ENCODE measurements around the gene MMP14.
"Not testable (repeated sequence)": the region's sequence is repeated elsewhere in the genome, so short reads cannot be mapped to it uniquely, and the experiment has no call there.

The MMP14 gene

DNA sequence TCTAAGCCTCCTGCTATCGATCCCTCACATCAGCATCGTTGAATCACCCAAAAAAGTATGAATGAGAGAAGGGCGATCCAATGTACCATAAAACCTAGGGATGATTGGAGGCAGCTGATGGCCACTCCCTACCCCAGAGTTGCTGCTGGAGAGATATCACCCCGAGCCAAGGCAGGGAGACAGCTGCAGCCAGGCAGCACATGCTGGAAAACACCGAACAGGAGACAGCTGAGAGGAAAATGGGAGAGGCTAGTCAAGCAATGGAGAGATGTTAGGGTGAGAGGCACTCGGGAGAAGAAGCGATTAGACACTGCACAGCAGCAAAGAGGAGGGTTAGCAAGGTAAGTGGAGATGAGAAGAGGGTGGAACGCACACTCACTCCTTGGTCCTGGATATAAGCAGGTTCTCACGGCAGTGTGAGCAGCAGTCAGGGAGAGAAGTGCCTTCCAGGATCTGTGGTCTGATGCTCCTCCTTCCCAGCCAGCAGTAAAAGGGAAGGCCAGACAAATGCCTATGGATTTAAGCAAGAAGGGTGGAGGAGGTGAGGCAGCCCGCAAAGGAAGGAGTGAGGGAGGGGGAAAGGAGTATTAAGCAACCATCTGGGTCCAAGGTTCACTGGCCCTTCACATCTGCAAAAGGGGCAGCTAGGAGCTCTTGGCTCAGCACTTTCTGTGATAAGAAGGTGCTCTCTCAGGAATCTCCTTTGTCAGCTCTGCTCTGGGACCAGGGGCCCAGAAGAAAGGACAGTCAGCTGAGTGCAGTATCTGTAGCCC is 21.3 kb upstream of the MMP14 start, which contains the start of gene SLC7A7:
Gene SLC7A7, minus strand, starts transcription at position 495 of the 773 bp plus-strand sequence. CDS start 2,037 bp downstream, outside the sequence.
- DNase-seq: no peak

DNA sequence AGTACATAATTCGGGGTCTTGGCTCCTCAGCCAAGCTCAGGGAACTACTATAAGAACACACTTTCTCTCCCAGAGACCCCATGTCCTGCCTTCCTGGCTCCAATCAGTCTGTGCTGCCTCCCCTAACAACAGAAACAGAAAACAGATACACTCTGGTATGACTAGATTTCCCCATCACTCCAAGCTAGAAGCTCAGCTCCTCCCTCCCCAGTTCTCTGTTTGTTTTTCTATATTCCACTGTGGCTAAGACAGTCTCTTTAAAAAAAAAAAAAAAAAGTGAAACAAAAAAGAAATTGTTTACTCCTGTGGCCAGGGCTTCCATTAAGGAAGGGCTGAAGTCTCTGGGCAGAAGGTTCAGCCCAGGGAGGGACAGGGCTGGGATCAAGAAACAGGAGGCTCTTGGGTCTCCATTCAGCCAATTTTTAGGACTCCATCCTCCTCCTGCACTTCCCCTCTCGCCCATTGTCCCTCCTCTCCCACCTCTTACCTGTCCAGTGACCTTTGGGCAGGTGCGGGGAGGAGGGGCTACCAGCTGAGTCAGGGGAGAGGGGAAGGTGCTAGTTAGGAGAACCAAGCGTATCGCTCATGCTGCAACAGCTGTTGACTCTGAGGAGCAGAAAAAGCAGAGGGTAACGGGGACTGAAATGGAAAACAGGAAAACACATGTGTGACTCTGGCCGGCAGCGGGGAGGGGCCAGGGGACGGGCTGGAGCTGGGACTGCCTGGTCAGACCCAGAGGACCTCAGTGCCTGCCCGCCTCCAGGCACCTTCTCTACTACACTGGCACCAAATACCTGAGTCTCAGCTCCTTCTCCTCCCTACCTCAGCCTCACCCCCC is 17.0 kb upstream of the MMP14 start:
- no peak for DNase-seq

DNA sequence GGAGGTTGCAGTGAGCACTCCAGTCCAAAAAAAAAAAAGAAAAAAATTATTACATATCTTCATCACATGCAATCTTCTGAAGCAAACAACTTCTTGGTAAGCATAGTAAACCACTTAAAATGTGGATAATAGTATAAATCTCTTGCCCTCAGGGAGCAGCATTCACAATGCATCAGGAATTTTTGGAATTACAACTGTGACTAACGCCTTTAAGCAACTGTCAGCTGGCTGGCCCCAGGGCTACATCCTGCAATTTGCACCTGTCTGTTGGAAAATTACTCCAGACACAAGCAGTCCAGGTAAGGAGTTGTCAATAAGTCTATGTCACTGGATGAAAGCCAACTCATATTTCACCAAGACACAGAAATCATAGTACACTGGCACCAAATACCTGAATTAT is 15.7 kb upstream of the MMP14 start:
- DNase-seq: no peak

DNA sequence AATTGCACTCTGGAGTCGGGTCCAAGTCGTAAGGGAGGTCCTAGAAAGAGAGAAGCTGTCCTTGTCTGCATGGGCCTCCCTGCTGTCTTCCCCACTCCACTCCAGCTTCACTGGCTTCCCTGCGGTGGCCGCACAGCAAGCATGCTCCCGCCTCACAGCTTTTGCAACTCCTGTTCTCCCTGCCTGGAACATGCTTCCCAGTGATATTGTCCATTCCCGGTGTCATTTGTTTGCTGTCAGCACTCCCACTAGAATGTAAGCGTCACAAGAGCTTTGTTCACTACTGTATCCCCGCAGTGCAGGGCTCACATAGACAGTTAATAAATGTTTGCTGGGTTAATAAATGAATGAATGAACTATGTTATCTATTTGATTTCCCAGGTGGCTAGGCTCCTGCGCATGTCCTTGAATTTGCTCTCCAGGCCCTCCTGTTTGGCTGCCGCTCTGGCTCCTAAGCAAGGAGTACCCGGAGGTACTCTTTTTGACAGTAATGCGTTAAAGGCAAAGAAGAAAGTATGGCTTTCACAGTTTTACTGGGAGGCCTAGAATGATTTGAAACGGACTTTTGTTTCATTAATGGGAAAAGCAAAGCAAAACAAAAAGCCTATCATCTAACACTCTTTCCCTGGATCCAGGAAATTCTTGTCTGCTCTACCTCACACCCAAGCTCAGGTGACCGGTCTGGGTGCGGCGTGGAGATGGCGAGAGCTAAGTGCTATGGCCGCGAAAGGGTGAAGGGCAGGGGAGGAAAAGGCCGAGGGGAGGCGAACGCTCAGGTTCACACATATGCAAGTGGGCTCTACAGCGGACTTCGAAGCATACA is 15.0 kb upstream of the MMP14 start:
- no peak for DNase-seq

DNA sequence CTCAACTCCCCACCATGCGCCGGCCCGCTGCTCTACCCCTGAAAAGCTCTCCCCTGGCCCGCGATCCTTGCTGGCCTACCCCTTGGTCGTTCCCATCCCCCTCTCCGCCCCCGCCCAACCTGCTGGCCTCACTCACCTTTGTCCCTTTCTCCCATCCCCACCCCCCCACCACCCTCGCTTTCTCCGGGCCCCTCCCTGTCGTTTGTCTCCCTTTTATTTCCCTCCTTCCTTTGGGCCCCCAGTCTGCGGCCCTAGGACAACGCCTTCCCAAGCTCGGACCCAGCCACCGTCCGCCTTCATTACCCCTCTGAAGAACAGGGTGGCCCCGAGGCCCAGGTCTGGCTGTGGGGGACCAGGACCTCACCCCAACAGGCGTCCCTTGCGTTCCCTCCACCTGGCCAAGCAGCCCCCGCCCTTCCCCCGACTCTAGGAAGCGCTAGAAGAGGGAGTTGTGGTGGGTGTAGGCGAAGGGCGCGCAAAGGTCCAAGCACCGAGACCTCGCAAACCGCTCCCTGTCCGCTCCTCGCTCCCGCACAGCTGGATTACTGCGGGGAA is 14.3 kb upstream of the MMP14 start:
- no peak for DNase-seq

DNA sequence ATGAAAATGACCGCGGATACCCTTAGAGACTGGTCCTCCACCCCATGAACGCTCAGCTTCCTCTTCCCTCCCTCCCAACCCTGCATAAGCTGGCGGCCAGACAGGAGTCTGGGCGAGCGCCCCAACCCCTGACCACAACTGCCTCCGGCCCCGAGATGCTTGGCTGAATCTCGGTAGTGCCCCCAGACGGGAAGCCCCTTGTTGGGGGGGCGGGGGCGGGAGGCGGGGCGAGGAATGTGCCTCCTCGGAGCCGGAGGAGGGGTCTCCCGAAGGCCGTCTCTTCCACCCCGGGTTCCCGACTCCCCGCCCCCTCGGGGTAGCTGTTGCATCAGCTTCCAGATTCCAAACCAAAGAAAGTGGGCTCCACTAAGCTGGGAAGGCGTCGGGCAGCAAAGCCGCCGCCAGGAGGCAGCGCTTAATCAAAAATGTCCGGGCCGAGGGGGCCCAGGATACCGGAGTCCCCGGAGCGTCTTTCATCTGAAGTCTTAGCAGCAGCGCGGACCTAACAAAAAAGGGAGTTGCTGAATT is 13.8 kb upstream of the MMP14 start:
- DNase-seq: peak; percentile 57 to 67

DNA sequence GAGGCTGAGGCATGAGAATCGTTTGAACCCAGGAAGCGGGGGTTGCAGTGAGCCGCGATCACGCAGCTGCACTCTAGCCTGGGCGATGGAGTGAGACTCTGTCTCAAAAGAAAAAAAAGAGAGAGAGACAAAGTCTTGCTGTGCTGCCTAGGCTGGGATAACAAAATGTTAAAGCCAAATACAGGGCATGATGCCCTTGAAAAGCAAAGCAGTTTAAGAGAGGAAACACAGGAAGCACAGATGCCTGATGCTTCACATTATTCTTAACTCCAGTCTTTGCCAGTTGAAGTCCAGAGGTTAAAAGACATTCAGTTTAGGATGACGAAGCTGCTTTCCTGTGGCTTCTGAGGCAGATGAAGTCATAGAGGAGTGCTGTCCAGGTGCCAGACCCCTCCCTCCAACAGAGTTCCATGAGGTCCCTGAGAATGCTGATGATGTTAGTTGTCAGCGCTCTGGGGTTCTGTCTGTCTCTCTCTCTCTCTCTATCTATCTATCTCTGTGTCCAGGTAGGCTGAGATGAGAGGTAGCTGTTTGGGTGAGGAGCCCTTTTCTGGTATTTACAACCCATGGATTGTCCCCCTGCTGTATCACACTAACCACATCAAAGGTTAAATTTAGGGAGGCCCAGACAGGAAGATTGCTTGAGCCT is 11.6 kb upstream of the MMP14 start:
- DNase-seq: no peak

DNA sequence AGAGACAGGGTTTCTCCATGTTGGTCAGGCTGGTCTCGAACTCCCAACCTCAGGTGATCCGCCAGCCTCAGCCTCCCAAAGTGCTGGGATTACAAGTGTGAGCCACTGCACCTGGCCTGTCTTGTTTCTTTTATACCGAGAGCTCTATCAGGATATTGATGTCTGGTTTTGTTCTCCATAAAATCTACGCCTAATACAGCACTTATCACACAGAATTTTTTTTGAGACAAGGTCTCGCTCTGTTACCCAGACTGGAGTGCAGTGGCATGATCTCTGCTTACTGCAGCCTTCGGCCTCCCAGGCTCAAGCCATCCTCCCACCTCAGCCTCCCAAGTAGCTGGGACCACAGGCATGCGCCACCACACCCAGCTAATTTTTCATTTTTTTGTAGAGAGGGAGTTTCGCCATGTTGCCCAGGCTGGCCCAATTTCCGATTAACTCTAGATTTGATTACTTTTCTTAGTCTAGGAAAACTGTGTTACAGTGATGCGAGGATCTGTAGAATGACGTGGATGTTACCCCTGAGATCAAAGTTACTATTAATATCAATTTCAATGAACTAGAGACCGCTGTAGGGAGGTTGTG is 7.2 kb upstream of the MMP14 start:
- DNase-seq: not testable (repeated sequence)

DNA sequence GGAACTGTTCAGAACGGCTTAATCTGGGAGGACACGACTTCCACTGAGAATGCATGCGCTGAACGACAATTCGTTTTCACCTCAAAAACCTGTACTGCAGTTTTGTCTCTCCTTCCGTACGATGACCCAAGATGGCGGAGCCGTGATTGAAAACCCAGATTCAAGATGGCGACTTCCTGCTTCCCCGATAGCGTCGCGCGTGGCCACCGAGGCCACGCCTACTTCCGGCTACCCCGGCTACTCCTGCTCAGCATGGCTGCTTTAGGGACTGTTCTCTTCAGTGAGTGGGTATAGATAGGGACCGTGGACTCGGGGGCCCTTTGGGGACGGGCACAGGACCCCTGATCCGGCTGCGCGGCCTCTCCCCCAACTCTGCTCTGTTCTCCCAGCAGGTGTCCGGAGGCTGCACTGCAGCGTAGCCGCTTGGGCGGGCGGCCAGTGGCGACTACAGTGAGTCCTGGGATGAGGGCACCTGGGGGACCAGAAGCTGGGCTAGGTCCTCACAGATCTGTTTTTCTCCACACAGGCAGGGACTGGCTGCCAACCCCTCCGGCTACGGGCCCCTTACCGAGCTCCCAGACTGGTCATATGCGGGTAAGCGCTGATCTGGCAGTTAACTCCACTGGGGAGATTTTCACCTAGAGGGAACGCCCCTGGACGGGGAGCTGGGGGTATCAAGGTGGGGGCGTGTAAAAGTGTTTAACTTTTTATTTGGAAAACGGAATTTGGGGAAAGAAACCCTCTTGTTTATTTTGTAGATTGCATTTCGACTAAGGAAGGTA is 6.5 kb upstream of the MMP14 start, which contains the start of gene MRPL52:
Gene MRPL52, plus strand, starts transcription at position 227 of the 782 bp plus-strand sequence. Its CDS starts 26 bp downstream, at position 253.
- DNase-seq: peak; percentile 88 to 89

DNA sequence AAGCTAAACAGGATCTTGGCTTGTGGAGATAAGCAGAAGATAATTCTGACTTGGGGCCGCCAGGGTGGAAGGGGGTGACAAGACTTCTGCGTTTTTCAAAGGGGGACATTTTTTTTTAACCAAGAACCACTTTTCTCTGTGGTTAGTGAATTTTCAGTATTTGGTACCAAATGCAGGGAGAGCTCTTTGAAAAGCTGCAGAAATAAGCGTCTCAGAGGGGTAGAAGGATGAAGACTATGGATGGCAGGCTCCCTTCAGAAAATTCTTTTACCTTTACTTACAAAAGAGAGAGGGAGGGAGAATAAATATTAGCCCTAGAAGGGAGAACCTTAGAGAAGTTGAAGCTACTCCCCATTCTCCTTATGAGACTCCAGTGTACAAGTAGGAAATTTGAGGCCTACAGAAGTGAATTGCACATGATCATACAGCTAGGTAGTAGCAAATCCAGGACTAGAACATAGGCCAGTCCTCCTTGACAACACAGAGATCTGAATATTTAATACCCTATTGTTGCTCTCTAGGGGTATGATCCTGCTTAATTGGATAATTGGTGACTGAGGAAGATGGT is 5.9 kb upstream of the MMP14 start:
- DNase-seq: no peak

DNA sequence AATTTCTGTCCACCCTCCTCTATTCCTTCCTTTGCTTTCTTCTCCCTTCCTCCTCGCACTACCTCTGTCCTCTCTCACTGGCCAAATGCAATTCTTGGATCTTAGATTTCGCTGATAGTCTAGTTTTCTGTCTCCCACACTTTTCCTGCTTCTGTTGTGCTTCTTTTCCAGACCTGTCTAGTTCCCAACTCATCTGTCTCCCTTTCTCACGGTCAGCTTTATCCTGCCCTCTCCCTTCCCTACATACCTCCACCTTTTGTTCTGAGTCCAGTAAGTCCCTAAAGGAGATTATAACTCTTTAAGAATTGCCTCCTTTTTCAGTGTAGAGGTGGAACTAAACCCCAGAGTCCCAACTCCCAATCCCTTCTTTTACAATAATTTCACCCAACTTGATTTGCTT is 880 bp upstream of the MMP14 start:
- no peak for DNase-seq

DNA sequence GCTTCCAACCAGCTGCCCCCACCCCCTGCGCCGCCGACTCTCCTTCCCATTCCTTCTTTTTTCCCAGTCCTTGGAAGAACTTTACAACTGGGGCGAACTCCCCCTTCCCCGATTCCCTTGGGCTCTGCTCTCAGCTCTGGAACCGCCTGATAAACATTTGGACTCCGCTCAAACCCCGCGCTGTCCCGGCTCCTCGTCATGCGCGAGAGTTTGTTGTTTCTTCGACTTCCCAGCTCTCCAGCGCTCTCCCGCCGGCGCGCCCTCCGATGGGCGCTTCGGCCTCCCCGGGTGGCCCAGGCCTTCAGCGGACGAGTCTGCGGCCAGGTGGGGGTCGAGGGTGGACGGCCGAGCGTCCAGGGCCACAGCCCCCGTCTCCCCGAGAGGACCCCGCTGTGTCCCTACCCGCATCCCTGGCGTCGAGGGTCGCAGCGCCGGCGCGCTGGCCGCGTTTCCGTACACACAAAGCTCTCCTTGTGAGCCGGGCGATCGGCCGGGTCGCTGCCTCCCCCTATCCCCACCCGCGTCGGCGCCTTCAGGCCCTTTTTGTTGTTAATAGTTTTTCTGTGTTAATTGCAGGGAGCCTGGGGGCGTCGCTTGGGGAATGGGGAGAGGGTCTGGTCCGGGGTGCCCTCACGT is 847 bp downstream of the MMP14 start:
- no peak for DNase-seq

DNA sequence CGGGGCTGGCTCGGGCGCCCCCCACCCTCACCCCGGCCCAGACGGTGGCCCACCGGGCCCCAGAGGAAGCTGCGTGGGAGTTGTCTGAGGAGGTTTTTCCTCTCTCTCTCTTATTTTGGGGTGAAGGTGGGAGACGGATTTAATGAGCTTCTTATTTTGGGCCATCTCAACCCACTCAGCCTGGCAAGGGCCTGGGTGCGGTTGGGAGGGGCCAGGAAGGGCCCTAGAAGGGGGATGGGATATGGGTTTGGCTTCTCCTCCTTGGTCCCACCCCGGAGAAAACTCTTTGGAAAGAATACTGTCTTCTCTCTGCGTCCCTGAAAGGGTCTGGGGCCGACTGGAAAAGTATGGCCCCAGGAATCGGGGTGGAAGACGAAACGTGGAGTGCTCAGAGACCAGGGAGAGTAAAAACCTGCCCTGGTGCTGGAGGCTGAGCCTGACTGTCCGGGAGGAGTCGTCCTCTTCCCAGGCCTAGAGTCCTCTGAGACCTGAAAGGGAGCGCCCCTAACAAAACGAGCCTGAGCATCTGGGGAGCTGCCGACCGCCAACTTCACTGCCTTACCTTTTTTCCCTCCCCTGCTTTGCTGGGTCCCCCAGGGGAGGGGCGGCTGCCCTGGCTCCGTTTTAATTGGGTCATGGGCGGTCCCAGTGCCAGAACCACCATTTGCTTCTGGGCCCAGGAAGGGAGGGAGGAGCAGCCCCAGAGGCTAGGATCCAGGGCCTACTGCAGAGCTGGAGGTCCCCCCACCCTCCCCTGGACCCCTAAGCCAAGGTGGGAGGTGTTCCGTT is 1.6 kb downstream of the MMP14 start:
- DNase-seq: no peak

DNA sequence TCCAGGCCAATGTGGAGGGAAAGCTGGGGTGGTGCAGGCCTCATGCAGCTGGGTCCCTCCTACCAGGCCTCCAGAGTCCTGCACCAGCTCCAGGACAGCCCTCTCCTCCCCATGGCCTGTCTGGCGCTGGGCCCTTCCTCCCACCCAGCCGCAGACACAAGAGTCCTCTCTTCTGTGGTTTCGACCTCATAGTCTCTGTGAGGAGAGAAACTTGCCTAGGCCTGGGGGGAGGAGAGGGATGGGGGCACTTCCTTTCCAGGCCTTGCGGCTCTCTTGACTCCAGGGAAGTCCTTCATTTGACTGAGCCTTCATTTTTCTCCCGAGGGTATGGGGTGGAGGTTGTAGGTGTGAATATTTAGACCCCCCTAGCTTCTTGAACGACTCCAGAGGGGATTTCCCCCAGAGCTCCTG is 2.3 kb downstream of the MMP14 start:
- DNase-seq: no peak

DNA sequence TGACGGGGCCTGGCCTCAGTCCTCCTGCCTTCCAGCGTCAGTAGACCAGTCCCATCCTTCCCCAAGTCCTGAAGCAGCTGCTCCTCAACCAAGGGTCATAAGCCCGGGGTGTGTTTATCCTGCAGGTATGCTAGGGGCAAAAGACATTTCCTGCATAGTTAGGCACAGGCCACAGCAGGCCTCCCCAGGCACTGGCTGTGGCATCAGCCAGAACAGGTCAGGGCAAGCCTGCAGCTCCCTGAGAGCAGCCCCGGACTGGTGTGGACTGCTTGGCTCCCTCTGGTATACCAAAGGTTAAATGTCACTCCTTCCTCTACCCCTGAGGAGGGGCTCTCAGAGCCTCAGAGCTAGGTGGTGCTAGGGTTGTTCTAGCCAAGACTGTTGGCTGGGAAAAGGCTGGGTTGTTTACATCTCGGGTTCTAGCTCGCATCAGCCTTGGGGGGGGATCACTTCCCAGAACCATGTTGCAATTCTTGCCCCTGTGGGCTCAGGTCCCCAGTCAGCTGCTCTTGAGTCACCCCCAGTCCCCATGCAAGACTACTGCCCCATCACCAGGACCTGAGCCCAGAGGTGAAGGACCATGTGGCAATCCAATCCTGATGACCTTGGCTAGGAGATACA is 2.9 kb downstream of the MMP14 start:
- DNase-seq: no peak

DNA sequence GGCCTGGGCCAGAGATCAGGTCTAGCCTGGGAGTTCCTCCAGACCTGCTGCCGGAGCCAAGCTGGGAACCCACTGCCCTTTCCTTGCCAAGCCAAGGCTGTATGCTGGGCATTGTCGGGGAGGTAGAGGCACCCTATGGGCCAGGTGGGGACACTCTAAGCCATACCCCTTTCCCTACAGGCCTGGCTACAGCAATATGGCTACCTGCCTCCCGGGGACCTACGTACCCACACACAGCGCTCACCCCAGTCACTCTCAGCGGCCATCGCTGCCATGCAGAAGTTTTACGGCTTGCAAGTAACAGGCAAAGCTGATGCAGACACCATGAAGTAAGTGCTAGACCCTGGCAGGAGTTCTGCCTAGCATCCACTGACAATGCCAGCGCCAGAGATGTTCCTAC is 4.9 kb downstream of the MMP14 start:
- no peak for DNase-seq

DNA sequence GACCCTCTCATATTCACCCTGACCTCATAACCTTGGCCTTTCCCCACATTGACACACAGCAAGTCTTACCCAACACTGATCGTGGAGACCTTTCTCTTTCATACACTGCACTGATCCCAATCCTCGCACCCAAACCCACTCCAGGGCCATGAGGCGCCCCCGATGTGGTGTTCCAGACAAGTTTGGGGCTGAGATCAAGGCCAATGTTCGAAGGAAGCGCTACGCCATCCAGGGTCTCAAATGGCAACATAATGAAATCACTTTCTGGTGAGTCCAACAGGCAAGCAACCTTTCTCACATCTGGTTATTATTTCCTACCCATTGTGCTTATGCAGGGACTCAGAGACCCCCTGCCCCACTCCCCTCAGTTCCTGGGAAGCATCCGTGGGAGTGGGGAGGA is 5.4 kb downstream of the MMP14 start:
- DNase-seq: no peak
